Lower lobe of right lung (tissue), 2 donors: ENCODE data around the gene GJC3. TPM values are rescaled to one million over a fixed set of nuclear protein-coding genes. Genes with fewer than 3 reads are reported as not detected.

Source experiments
- ATAC-seq, 2 donors: fragments of 200-7000 bp; cut with Tn5 transposase; one replicate each; pipeline ENCODE4 v1.9.1; 2020 to 2022; ENCODE audit warnings: mild to moderate bottlenecking in 2 of 2, moderate library complexity in 2 of 2
- DNase-seq: peaks from one replicate; pipeline ENCODE4 v3.0.0-alpha.2; 2020
- H3K27ac ChIP-seq: fragments of 200-600 bp; one replicate; pipeline ENCODE4 v1.8.0; 2022
- H3K27me3 ChIP-seq: fragments of 200-600 bp; one replicate; pipeline ENCODE4 v1.8.0; 2022; ENCODE audit warnings: low read depth
- H3K36me3 ChIP-seq: fragments of 200-600 bp; one replicate; pipeline ENCODE4 v1.8.0; 2022; ENCODE audit warnings: mild to moderate bottlenecking
- H3K4me1 ChIP-seq: fragments of 200-600 bp; one replicate; pipeline ENCODE4 v1.8.0; 2022
- H3K4me3 ChIP-seq: fragments of 200-600 bp; one replicate; pipeline ENCODE4 v1.8.0; 2022; ENCODE audit warnings: mild to moderate bottlenecking
- H3K9me3 ChIP-seq: fragments of 200-600 bp; one replicate; pipeline ENCODE4 v1.8.0; 2022
- CTCF ChIP-seq: fragments of 200-600 bp; IDR thresholded peaks from one replicate; pipeline ENCODE4 v1.8.0; 2022; ENCODE audit warnings: antibody characterized with exemption, mild to moderate bottlenecking
- intact Hi-C: fragments of 100-400 bp; cut with DNase I; formaldehyde crosslinking; loops from one replicate; pipeline ENCODE4 v1.11.0; 2022
- total RNA-seq: library from RNA; stranded (reverse); fragmentation: NEBNext Ultra II Directional; extraction: Animal tissue kit (Norgen Biotek cat#: 25700); gene quantifications from one replicate; pipeline ENCODE4 v1.2.1, GENCODE V29; 2021
- donor health status: DM: no; HTN: yes; CAD: no; lungs with severe emphysema.

Gene GJC3
- total RNA-seq, 1 donor from 2014 or later: not detected

DNA sequence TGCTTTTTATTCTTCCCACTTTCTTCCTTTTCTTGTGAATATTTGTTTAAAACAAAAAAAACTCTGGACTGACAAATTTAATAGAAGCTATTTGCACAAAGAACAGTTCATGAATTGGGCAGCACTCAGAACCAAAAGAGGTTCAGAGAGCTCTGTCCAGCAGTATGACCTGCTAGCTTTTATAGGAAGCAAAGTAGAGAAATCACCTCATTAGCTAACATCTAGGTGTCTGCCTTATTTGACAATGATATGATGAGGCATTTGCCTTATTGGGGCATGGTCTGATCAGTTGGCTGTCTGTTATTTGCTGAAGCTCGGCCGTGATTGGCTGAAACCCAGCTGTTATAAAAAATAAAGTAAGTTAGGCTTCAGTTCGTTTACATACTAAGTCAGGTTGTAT, 9.3 kb downstream of the GJC3 start:
- no peak for TF ChIP-seq CTCF
- no peak for ATAC-seq
- Histone ChIP-seq H3K36me3 (peaks cover 23% of the 10 kb centered on the region), H3K4me1 (peaks cover 44% of the 10 kb centered on the region), H3K4me3 (peak overlapping the region; percentile 91), H3K9me3 (no peaks in the 10 kb centered on the region), H3K27me3 (no peaks in the 10 kb centered on the region), H3K27ac (peak overlapping the region; percentile 98)
- intact Hi-C loops: no loop called here
- DNase-seq: no peak

DNA sequence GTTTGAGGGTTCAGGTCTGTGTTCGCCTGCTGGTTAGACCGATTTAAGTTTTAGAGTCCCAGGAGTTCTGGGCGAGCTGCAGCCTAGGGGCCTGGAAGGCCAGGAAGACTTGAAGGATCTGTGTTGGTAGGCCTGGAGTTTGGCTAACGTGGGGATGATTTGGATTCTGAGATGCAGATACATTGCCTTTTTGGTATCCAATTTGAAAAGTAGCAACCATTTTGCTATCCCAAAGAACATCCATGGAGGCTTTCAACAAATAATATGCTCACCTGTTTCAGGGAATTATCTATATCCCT, 9.7 kb downstream of the GJC3 start:
- DNase-seq (no peak), ATAC-seq (no peak)
- peak overlapping the region; percentile 98 for H3K27ac ChIP-seq
- H3K4me3 ChIP-seq: peak overlapping the region; percentile 91
- TF ChIP-seq CTCF: no peak
- H3K4me1 ChIP-seq: peaks cover 44% of the 10 kb centered on the region
- intact Hi-C loops: no loop called here
- H3K27me3 ChIP-seq: no peaks in the 10 kb centered on the region
- no peaks in the 10 kb centered on the region for H3K9me3 ChIP-seq
- peaks cover 27% of the 10 kb centered on the region for H3K36me3 ChIP-seq

- H3K4me3 ChIP-seq: peak within 1 kb of the TSS; percentile 91
- H3K4me1 ChIP-seq: peaks cover 44% of the 10 kb centered on the region
- H3K27me3 ChIP-seq: no peaks in the 10 kb centered on the region
- peaks cover 28% of the 10 kb centered on the region for H3K36me3 ChIP-seq
- intact Hi-C loops: no loop called here
- H3K27ac ChIP-seq: peak within 1 kb of the TSS; percentile 98
- ATAC-seq (peak; percentile 99 to 100), DNase-seq (peak; percentile 95)
- TF ChIP-seq CTCF: peak; percentile 36
- no peaks in the 10 kb centered on the region for H3K9me3 ChIP-seq
Observed at GRCh38 chr7:99918959-99919813, 10.2 kb downstream of the GJC3 start, which contains the start of gene TRIM4. TRIM4 (minus strand) TSS chr7:99919530; CDS start chr7:99919401, 129 bp downstream.

GRCh38 chr7:99910976-99911375, 18.4 kb downstream of the GJC3 start:
- Histone ChIP-seq H3K27ac (no peak overlapping the region), H3K9me3 (no peaks in the 10 kb centered on the region), H3K27me3 (no peaks in the 10 kb centered on the region), H3K4me1 (peaks cover 9% of the 10 kb centered on the region), H3K4me3 (no peak overlapping the region), H3K36me3 (peaks cover 68% of the 10 kb centered on the region)
- TF ChIP-seq CTCF: no peak
- no peak for DNase-seq
- intact Hi-C loops: no loop called here
- ATAC-seq: no peak

DNA sequence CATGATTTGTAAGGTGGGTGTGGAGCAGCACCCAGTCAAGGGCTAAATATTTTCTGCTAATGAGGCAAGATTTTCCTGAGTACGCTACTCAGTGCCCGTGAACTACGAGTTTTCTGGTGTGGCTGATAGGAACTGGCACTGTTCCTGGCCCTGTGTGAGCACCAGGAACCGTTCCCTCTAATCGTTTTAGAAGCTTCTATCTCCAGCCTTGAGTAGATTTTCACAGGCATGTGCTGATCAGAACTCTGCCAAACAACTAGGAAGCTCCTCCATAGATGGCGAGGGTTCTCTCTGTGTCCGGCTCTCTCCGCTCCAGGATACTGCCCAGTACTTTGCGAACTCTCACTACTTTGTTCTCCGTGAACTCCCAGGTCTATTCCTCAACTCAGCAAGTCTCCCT, 27.8 kb downstream of the GJC3 start:
- H3K27me3 ChIP-seq: no peaks in the 10 kb centered on the region
- H3K27ac ChIP-seq: no peak overlapping the region
- H3K36me3 ChIP-seq: peaks cover 89% of the 10 kb centered on the region
- ATAC-seq: no peak
- no peaks in the 10 kb centered on the region for H3K4me1 ChIP-seq
- no peak for DNase-seq
- no peak overlapping the region for H3K4me3 ChIP-seq
- intact Hi-C loops: no loop called here
- no peaks in the 10 kb centered on the region for H3K9me3 ChIP-seq
- no peak for TF ChIP-seq CTCF
